ENCODE measurements around the gene NTMT1.

Gene NTMT1

DNA sequence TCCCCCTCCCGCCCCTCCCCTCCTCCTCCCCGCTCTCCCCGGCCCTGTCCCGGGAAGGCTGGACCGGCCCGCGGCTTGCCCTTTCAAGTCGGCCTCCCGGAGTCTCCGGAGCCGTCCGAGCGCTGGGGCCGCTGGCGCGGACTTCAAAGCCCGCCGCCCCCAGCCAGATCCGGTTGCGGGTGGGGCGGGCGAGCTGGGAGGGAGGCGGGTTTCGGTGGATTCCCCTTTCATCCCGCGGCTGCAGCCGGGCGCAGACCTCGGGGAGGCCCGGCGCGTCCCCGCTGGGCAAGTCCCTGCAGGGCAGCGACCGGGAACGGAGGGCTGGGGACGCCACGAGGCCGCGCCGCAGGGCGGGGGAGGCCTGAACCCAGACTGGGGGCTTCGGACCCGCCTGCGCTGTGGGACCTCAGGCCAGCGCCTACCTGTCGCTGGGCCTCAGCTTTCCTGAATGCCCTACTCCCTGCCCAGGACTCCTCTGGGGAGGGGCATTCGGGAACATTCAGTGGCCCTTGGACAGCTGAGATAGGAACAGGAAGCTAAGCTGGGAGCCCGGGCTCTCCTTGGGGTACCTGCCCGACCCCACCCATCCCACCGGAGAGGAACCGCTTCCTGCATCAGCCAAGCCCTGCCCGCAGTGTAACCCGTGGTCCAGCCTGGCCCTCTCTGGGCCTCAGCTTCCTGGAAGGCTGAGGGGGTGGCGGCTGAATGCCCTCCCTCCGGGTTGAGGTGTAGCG lies 28.4 kb upstream of the NTMT1 start:
- DNase-seq: no peak

GRCh38 chr9:129598089-129598596 lies 27.8 kb upstream of the NTMT1 start:
- no peak for DNase-seq

GRCh38 chr9:129601082-129601674 lies 24.8 kb upstream of the NTMT1 start:
- DNase-seq: no peak

- DNase-seq: no peak
Observed at GRCh38 chr9:129602598-129603415, 23.2 kb upstream of the NTMT1 start.

- no peak for DNase-seq
Observed at GRCh38 chr9:129604056-129604765, 21.8 kb upstream of the NTMT1 start.

DNA sequence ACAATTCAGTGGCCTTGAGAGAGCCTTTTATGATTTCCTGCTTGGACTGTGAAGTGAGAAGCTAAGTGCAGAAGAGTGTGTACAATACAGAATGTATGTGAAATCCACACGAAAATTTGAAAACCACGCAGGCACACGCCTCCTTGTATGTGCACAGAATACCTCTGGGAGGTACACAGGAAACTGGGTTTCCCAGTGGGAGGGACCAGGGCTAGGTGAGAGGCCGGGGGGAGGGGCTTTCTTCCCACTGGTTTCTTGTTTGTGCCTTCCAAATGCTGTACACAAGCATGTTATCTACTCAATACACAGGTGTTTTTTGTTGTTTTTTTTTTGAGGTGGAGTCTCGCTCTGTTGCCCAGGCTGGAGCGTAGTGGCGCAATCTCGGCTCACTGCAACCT lies 21.2 kb upstream of the NTMT1 start:
- no peak for DNase-seq

DNA sequence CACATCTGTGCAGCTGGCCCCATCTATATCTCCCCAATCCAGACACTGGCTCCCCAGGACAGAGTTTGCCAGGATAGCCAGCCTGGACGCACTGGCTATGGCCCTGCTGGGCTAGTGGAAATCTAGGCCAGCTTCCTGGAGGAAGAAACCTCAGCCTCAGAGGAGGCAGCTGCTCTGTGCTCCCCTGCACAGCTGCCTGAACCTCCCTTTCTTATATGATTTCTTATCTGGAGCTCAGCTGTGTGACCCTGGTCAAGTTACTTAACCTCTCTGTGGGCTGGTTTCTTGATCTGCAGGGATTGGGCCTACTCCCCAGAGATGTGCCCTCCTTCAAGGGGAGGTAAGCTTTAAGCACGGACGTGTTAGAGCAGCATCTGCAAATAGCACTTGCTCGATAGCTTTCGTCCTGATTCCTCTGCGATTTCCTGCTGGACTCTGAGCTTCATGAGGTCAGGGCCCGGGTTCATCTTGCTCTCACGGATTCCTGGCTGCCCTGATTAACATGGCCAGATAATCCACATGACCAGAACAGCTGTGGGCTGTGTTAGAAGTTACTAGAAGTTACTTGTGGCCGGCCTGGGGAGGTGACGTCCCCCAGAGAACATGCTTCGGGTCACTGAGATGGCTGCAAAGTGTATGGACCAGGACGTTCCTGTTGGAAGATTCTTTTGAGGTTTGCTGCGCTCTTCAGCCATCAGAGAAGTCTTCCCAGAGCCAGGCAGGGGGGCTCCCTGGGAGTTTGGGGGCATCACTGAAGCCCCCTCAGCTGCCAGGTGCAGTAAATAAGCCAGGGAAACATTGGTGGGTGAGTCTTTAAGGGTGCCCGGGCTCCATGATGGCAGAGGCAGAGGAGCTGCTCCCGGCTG lies 19.6 kb upstream of the NTMT1 start:
- no peak for DNase-seq

- DNase-seq: no peak
Observed at GRCh38 chr9:129607027-129607387, 19.0 kb upstream of the NTMT1 start.

GRCh38 chr9:129608561-129609481 lies 17.1 kb upstream of the NTMT1 start:
- no peak for DNase-seq

DNA sequence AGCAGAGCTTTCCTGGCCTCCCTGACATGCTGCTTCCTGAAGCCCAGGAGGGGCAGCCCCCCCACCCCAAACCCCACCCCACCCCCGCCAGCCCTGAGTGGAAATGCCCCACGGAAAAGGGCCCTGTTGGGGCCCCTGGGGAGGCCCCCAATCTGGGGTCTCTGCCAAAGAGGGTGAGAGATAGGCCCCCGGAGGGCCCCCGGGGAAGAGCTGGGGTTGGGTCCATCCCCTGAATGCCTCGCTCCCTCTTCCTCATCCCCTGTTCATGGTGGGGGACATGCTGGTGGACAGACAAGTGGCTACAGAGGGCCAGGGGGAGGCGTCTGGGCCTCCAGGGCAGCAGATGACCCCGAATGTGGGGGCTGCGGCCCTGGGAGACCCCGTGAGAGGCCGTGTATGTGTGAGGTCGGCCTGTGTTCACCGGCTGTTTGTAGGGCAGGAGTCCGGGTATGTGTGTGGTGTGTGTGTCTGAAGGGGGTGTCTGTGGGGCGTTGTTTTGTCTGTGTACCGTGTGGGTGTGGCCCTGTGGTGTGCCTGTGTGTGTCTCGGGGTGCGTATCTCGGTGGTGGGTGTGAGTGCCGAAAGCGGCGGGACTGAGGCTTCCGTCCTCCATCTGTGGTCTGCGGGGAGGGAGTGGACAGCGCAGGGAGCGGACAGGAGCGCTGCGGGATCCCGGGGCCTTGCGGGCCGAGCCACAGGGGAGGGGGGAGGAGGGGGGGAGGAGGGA lies 16.3 kb upstream of the NTMT1 start:
- DNase-seq: no peak

- DNase-seq: no peak
Observed at GRCh38 chr9:129610213-129610472, 15.8 kb upstream of the NTMT1 start.

GRCh38 chr9:129610473-129611306 lies 15.3 kb upstream of the NTMT1 start:
- no peak for DNase-seq

DNA sequence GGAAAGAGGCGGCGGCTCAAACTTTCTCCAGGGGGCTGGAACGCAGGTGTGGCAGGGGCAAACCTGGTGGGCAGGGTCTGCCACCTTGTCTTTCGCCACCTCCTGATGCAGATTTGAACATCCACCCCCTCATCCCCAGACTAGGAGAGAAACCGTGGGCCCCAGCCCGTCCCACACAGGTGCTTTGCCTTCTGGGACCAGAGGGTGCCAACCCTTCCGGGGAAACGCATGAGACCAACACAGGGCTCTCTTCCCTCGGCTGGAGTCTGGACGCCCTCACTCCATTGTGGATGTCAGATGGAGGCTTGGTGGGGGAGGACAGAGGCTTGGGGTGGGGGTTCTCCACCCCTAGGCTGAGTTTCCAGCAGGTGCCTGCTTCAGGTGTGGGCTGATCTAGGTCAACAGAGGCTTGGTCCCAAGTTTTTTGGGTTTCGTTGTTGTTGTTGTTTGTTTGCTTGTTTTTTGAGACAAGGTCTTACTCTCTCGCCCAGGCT lies 14.6 kb upstream of the NTMT1 start:
- DNase-seq: no peak

DNA sequence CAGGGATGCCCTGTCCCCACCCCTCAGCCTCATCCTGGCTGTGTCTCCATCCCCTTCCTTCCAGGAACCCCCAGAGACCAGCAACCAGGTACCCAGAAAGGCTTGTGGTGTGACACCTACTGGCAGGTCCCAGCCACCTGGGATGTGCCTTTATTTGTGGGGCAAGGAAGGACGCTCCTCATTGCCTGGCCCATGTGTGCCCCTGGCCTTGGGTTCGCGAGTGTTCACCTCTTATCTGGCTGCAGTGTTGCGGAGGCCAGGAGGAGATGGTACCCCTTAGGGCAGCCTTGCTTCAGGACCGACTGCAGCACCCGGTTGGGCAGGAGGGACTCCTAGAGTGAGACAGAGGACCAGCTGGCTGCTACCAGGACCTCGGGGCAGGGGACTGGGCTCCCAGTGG lies 13.8 kb upstream of the NTMT1 start:
- no peak for DNase-seq

GRCh38 chr9:129612815-129613519 lies 13.0 kb upstream of the NTMT1 start:
- no peak for DNase-seq

DNA sequence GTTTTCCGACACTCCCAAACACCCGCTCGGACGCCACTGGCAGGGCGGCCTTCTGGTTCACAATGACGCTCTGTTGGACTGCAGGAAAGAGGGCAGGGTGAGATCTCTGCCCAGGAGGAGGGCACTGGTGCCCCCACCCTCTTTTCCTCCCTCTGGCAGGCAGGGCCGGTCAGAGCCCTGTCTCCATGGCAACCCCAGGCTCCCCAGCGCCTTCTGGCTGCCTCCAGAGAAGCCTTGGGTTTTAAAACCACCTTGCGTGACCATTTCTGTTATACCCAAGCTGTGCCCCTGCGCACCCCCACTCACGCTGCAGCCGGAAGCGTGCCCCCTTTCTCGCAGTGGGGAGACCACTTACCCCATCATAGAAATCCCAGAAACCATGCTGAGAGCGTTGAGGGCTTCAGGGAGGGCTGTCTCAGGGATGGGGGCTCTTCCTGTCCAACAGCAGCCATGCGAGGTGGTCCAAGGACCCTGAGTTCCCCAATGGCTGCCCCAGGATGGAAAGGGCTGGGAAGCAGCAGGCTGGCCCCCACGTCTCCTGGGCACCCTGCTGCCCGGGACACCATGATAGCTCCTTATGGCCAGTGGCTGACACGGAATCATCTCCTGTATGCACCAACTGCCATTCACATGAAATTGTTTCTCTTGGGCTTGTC lies 12.3 kb upstream of the NTMT1 start:
- no peak for DNase-seq

DNA sequence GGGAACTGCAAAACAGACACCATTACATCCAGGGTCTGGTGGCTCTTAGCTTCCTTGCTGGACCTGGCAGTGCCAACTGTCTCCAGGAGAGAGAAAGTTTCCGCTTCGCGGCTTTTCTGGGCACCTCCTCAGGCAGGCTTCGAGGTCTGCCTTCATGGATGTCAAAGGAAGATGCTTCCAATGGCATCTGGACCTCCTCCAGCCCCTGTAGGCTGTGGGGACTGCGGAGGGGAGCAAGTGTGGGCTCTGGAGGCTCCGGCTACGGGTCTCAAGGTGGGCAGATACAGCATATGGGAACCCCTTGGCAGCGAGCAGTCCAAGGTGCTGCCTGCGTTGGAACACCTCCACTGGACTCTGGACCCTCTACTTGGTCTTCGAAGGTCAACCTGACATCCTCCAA lies 11.0 kb upstream of the NTMT1 start:
- DNase-seq: no peak

Measured in GF-D8 (cell line).